Hepatic stellate cell (primary cell): ENCODE results near the gene ASIC1.

Source experiments
- DNase-seq: peaks from one replicate; pipeline ENCODE4 v3.0.0; 2011; ENCODE audit warnings: low spot score

The ASIC1 gene

GRCh38 chr12:50110127-50110761, 52.8 kb downstream of the ASIC1 start:
- DNase-seq: peak; percentile 34

GRCh38 chr12:50110762-50111351, 53.5 kb downstream of the ASIC1 start:
- peak; percentile 62 for DNase-seq

- DNase-seq: no peak
Observed at GRCh38 chr12:50111395-50111692, 53.9 kb downstream of the ASIC1 start.

- peak; percentile 99 for DNase-seq
Observed at GRCh38 chr12:50111693-50112455, 54.5 kb downstream of the ASIC1 start, which contains the start of gene COX14. COX14 (plus strand) TSS chr12:50112236; CDS start chr12:50120044, 7,808 bp downstream.

GRCh38 chr12:50112456-50113218, 55.2 kb downstream of the ASIC1 start:
- DNase-seq: peak; percentile 61

GRCh38 chr12:50117057-50117622, 59.7 kb downstream of the ASIC1 start:
- no peak for DNase-seq

GRCh38 chr12:50119387-50119786, 62.0 kb downstream of the ASIC1 start:
- no peak for DNase-seq

- no peak for DNase-seq
Observed at GRCh38 chr12:50120521-50120920, 63.1 kb downstream of the ASIC1 start.

- DNase-seq: no peak
Observed at GRCh38 chr12:50120953-50121352, 63.6 kb downstream of the ASIC1 start.

GRCh38 chr12:50121641-50122040, 64.2 kb downstream of the ASIC1 start:
- no peak for DNase-seq

- no peak for DNase-seq
Observed at GRCh38 chr12:50123203-50123602, 65.8 kb downstream of the ASIC1 start.

- DNase-seq: no peak
Observed at GRCh38 chr12:50127546-50127945, 70.2 kb downstream of the ASIC1 start.

- no peak for DNase-seq
Observed at GRCh38 chr12:50129290-50129689, 71.9 kb downstream of the ASIC1 start.

- DNase-seq: no peak
Observed at GRCh38 chr12:50132505-50133135, 75.2 kb downstream of the ASIC1 start.
